Measurements from ENCODE around the gene ATG9B. TPM values are rescaled to one million over a fixed set of nuclear protein-coding genes. Genes with fewer than 3 reads are reported as not detected.

ATG9B gene
- total and polyA plus RNA-seq, 2 of the 13 experiments (the other 11 are each of a cell fraction or from before 2014, with no cell fraction given), result 0.24 TPM; not detected in 1

DNA sequence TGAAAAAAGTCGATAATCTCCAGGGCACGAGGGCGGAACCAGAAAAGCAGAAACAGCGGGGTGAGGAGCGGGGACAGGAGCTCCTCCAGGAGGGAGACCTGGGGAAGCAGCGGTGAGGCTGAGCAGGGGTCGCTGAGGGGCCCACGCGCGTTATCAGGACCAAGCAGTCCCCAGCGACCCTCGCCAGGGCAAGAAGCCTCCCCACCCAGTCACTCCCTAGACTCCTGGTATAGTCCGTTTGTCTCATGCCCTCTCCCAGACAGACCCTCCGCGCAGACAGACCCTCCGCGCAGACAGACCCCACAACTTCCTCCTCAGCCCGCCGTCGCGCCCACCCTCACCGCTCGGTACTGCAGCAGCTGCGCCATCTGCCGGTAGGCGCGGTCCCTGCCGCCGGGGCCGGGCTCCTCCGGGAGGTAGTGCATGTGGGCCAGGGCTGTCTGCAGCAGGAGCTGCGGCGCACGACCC is 6.3 kb downstream of the ATG9B start (continued):
- TF ChIP-seq TMF1 (CRISPR knock-in tag; IDR thresholded peaks at IDR 0.05; ENCODE audit: low read depth), result no peak
- peak; percentile 74 for TF ChIP-seq STAG1 (CRISPR knock-in tag; IDR thresholded peaks at IDR 0.05)
- TF ChIP-seq CENPBD1 (CRISPR knock-in tag; IDR thresholded peaks at IDR 0.05; ENCODE audit: borderline replicate concordance, low read depth), result no peak
- no peak for TF ChIP-seq ZFP36L1 (CRISPR knock-in tag; IDR thresholded peaks at IDR 0.05)
- no peak for TF ChIP-seq FOXK1 (CRISPR knock-in tag; IDR thresholded peaks at IDR 0.05; ENCODE audit: borderline replicate concordance, low read depth)
- TF ChIP-seq CC2D1A (CRISPR knock-in tag; IDR thresholded peaks at IDR 0.05), result no peak
- TF ChIP-seq MZF1 (CRISPR knock-in tag; IDR thresholded peaks at IDR 0.05; ENCODE audit: borderline replicate concordance), result no peak
- TF ChIP-seq ZNF331 (CRISPR knock-in tag; IDR thresholded peaks at IDR 0.05), result no peak
- TF ChIP-seq, protein P1, sequence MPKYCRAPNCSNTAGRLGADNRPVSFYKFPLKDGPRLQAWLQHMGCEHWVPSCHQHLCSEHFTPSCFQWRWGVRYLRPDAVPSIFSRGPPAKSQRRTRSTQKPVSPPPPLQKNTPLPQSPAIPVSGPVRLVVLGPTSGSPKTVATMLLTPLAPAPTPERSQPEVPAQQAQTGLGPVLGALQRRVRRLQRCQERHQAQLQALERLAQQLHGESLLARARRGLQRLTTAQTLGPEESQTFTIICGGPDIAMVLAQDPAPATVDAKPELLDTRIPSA (CRISPR knock-in tag; IDR thresholded peaks at IDR 0.05; ENCODE audit: borderline replicate concordance), result no peak
- no peak for TF ChIP-seq AHR (CRISPR knock-in tag; IDR thresholded peaks at IDR 0.05)
- no peak for TF ChIP-seq SALL2 (CRISPR knock-in tag; IDR thresholded peaks at IDR 0.05)
- TF ChIP-seq KLF12 (CRISPR knock-in tag; IDR thresholded peaks at IDR 0.05; ENCODE audit: borderline replicate concordance), result no peak
- no peak for TF ChIP-seq JUNB (CRISPR knock-in tag; IDR thresholded peaks at IDR 0.05; ENCODE audit: borderline replicate concordance)
- TF ChIP-seq SAFB2 (CRISPR knock-in tag; IDR thresholded peaks at IDR 0.05; ENCODE audit: borderline replicate concordance, low read depth), result 0 out of 2 replicates have a peak, but pooled peaks have one; percentile 14
- TF ChIP-seq, protein P2, sequence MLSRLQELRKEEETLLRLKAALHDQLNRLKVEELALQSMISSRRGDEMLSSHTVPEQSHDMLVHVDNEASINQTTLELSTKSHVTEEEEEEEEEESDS (CRISPR knock-in tag; IDR thresholded peaks at IDR 0.05; ENCODE audit: borderline replicate concordance), result no peak
- no peak for TF ChIP-seq CREB1 (IDR thresholded peaks at IDR 0.05)
- no peak for TF ChIP-seq CREB1 (CRISPR knock-in tag; IDR thresholded peaks at IDR 0.05)
- no peak for TF ChIP-seq NFE2L2 (IDR thresholded peaks at IDR 0.05; ENCODE audit: low read length)
- no peak for TF ChIP-seq ZNF747 (CRISPR knock-in tag; IDR thresholded peaks at IDR 0.05; ENCODE audit: borderline replicate concordance)
- no peak for TF ChIP-seq ZNF383 (CRISPR knock-in tag; IDR thresholded peaks at IDR 0.05; ENCODE audit: borderline replicate concordance)
- TF ChIP-seq RAD21 (CRISPR knock-in tag; IDR thresholded peaks at IDR 0.05), result peak; percentile 67
- no peak for TF ChIP-seq ZNF616 (CRISPR knock-in tag; IDR thresholded peaks at IDR 0.05; ENCODE audit: low read depth)
- TF ChIP-seq ELF3 (CRISPR knock-in tag; IDR thresholded peaks at IDR 0.05), result peak; percentile 67
- no peak for TF ChIP-seq E2F1 (CRISPR knock-in tag; IDR thresholded peaks at IDR 0.05)
- TF ChIP-seq SMAD1 (CRISPR knock-in tag; IDR thresholded peaks at IDR 0.05; ENCODE audit: borderline replicate concordance, low read depth), result no peak
- TF ChIP-seq YY1 (IDR thresholded peaks at IDR 0.05; ENCODE audit: insufficient read depth, insufficient replicate concordance, low read depth, low read length), result no peak
- no peak for TF ChIP-seq CAMTA2 (CRISPR knock-in tag; IDR thresholded peaks at IDR 0.05; ENCODE audit: borderline replicate concordance)
- no peak for TF ChIP-seq HOXA5 (CRISPR knock-in tag; IDR thresholded peaks at IDR 0.05)
- TF ChIP-seq NFKBIZ (CRISPR knock-in tag; IDR thresholded peaks at IDR 0.05), result no peak
- TF ChIP-seq E2F2 (CRISPR knock-in tag; IDR thresholded peaks at IDR 0.05; ENCODE audit: borderline replicate concordance), result no peak
